HepG2 (cell line): ENCODE measurements around the gene JSRP1. TPM values are rescaled to one million over a fixed set of nuclear protein-coding genes. Genes with fewer than 3 reads are reported as not detected.

Experiments used
- AGO1 ChIP-seq: fragments of 200-400 bp; formaldehyde crosslinking; IDR thresholded peaks from 2 replicates; pipeline ENCODE4 v1.6.1; 2017; ENCODE audit warnings: mild to moderate bottlenecking, low read depth, low read length, moderate library complexity; ENCODE audit not compliant: poor library complexity, severe bottlenecking
- GABPB1 ChIP-seq: IDR thresholded peaks from 2 replicates; pipeline ENCODE4 v1.6.1; 2016; ENCODE audit warnings: mild to moderate bottlenecking, missing genetic modification reagents, moderate library complexity, missing compliant biosample characterization
- HMG20B ChIP-seq: conservative IDR thresholded peaks from 2 replicates; pipeline ENCODE4 v1.6.1; 2016; ENCODE audit warnings: missing genetic modification reagents, missing compliant biosample characterization
- MIXL1 ChIP-seq: IDR thresholded peaks from 2 replicates; pipeline ENCODE4 v1.6.1; 2016
- NFE2L1 ChIP-seq: sonication (generic); formaldehyde crosslinking; IDR thresholded peaks from 2 replicates; pipeline ENCODE4 v1.4.0; 2020; ENCODE audit warnings: missing genetic modification reagents, mild to moderate bottlenecking, borderline replicate concordance
- RELA ChIP-seq: sonication (generic); formaldehyde crosslinking; IDR thresholded peaks from 2 replicates; pipeline ENCODE4 v1.4.0; 2020; ENCODE audit warnings: missing genetic modification reagents
- SP2 ChIP-seq: sonication (generic); formaldehyde crosslinking; IDR thresholded peaks from 2 replicates; pipeline ENCODE4 v1.5.1; 2020; ENCODE audit warnings: mild to moderate bottlenecking, missing genetic modification reagents
- SUZ12 ChIP-seq: fragments of 150-350 bp; IDR thresholded peaks from 2 replicates; pipeline ENCODE4 v1.6.1; 2014; ENCODE audit warnings: low read depth, low read length
- TBP ChIP-seq: sonication (generic); formaldehyde crosslinking; IDR thresholded peaks from 2 replicates; pipeline ENCODE4 v1.5.0; 2020; ENCODE audit warnings: missing genetic modification reagents
- TOE1 ChIP-seq: sonication (generic); formaldehyde crosslinking; IDR thresholded peaks from 2 replicates; pipeline ENCODE4 v1.4.0; 2020; ENCODE audit warnings: mild to moderate bottlenecking, missing genetic modification reagents
- ZBED4 ChIP-seq: sonication (generic); formaldehyde crosslinking; IDR thresholded peaks from 2 replicates; pipeline ENCODE4 v1.4.0; 2020; ENCODE audit warnings: missing genetic modification reagents, borderline replicate concordance
- ZBTB38 ChIP-seq: sonication (generic); formaldehyde crosslinking; IDR thresholded peaks from 2 replicates; pipeline ENCODE4 v1.5.1; 2020; ENCODE audit warnings: mild to moderate bottlenecking, missing genetic modification reagents
- ZBTB43 ChIP-seq: sonication (generic); formaldehyde crosslinking; conservative IDR thresholded peaks from 2 replicates; pipeline ENCODE4 v1.4.0; 2020; ENCODE audit warnings: missing genetic modification reagents
- ZNF430 ChIP-seq: sonication (generic); formaldehyde crosslinking; IDR thresholded peaks from 2 replicates; pipeline ENCODE4 v1.9.0; 2021; ENCODE audit warnings: mild to moderate bottlenecking, missing genetic modification reagents
- ZNF672 ChIP-seq: sonication (generic); formaldehyde crosslinking; IDR thresholded peaks from 2 replicates; pipeline ENCODE4 v1.8.1; 2022; ENCODE audit warnings: missing genetic modification reagents
- ZNF770 ChIP-seq: sonication (generic); formaldehyde crosslinking; IDR thresholded peaks from 2 replicates; pipeline ENCODE4 v1.5.0; 2020; ENCODE audit warnings: mild to moderate bottlenecking, missing genetic modification reagents
- polyA plus RNA-seq, 8 experiments: library from polyadenylated mRNA; depleted of rRNA in 3 of 8; stranded (reverse) in 7 of 8; unstranded in 1 of 8; fragments of >200 nt; fragmentation: Illumina TruSeq in 4 of 8; extraction: Trizol in 4 of 8; gene quantifications; 2 replicates each; pipeline versions ENCODE4 v1.2.1 to v1.2.3, GENCODE V29; 2011 to 2016; ENCODE audit warnings: low read depth in 4 of 8, missing spikeins in 1 of 8, mixed read lengths in 1 of 8; ENCODE audit not compliant: insufficient read depth in 1 of 8
- total RNA-seq, 5 experiments: library from RNA; depleted of rRNA; stranded (reverse); fragments of >200 nt; fragmentation: Illumina TruSeq; extraction: Trizol; gene quantifications; 2 replicates each; pipeline ENCODE4 v1.2.3, GENCODE V29; 2016; ENCODE audit warnings: low read depth in 1 of 5
- TF ChIP-seq, protein P1 (sequence below): sonication (generic); formaldehyde crosslinking; IDR thresholded peaks from 2 replicates; pipeline ENCODE4 v1.9.0; 2021; ENCODE audit warnings: missing genetic modification reagents, borderline replicate concordance
- TF ChIP-seq, protein P2 (sequence below): sonication (generic); formaldehyde crosslinking; IDR thresholded peaks from 2 replicates; pipeline ENCODE4 v1.5.0; 2020; ENCODE audit warnings: missing genetic modification reagents

JSRP1 gene
- total and polyA plus RNA-seq, 2 of the 13 experiments (the other 11 are each of a cell fraction or from before 2014, with no cell fraction given) = 0.16 to 0.38 TPM

DNA sequence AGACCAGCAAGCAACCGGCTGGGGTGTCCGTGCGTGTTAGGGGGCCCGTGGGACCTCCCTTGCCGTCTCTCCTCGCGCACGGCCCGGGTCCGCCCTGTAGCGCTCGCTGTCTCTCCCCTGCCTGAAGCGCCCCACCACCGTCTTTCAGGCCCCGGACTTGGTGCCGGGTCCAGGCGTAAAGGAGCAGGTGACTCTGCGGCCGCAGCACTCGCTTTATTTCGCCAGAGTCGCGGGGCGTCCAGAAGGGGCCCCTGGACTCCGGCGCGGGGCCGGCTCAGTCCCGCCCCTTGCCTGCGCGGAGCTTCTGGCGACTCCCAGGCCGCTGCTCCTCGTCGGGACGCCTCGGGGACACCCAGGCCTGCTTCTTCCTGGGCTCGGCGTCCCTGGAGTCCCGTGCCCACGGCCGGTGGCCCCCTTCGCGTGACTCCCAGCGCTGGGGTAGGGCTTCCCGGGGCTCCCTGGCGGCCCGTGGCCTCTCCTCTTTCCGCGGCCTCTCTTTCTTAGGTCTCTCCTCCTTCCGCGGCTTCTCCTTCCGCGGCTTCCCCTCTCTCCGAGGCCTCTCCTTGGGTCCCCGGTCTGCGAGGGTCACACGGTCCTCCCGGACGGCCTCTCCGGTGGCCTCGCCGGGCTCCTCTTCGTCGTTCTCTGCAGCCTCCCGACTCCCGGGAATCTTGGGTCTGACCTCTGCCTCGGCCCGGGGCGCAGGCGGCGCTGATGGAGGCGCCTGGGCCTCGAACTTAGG is 4.0 kb downstream of the JSRP1 start (continued):
- TF ChIP-seq ZBTB43 (no peak), ZBTB38 (CRISPR knock-in tag) (0 out of 2 replicates have a peak, but pooled peaks have one; percentile 13), ZNF672 (CRISPR knock-in tag) (no peak), TBP (CRISPR knock-in tag) (no peak), ZNF430 (CRISPR knock-in tag) (no peak), SP2 (CRISPR knock-in tag) (peak; percentile 54), HMG20B (no peak), AGO1 (peak; percentile 4), GABPB1 (peak; percentile 50; the same call in 1 of the 2 replicates), NFE2L1 (CRISPR knock-in tag) (0 out of 2 replicates have a peak, but pooled peaks have one; percentile 11), RELA (no peak), MIXL1 (CRISPR knock-in tag) (no peak), TOE1 (CRISPR knock-in tag) (no peak), SUZ12 (no peak), ZBED4 (CRISPR knock-in tag) (no peak), ZNF770 (CRISPR knock-in tag) (peak; percentile 49; the same call in 1 of the 2 replicates)
- TF ChIP-seq, protein P1, sequence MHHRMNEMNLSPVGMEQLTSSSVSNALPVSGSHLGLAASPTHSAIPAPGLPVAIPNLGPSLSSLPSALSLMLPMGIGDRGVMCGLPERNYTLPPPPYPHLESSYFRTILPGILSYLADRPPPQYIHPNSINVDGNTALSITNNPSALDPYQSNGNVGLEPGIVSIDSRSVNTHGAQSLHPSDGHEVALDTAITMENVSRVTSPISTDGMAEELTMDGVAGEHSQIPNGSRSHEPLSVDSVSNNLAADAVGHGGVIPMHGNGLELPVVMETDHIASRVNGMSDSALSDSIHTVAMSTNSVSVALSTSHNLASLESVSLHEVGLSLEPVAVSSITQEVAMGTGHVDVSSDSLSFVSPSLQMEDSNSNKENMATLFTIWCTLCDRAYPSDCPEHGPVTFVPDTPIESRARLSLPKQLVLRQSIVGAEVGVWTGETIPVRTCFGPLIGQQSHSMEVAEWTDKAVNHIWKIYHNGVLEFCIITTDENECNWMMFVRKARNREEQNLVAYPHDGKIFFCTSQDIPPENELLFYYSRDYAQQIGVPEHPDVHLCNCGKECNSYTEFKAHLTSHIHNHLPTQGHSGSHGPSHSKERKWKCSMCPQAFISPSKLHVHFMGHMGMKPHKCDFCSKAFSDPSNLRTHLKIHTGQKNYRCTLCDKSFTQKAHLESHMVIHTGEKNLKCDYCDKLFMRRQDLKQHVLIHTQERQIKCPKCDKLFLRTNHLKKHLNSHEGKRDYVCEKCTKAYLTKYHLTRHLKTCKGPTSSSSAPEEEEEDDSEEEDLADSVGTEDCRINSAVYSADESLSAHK (CRISPR knock-in tag) = no peak
- TF ChIP-seq, protein P2, sequence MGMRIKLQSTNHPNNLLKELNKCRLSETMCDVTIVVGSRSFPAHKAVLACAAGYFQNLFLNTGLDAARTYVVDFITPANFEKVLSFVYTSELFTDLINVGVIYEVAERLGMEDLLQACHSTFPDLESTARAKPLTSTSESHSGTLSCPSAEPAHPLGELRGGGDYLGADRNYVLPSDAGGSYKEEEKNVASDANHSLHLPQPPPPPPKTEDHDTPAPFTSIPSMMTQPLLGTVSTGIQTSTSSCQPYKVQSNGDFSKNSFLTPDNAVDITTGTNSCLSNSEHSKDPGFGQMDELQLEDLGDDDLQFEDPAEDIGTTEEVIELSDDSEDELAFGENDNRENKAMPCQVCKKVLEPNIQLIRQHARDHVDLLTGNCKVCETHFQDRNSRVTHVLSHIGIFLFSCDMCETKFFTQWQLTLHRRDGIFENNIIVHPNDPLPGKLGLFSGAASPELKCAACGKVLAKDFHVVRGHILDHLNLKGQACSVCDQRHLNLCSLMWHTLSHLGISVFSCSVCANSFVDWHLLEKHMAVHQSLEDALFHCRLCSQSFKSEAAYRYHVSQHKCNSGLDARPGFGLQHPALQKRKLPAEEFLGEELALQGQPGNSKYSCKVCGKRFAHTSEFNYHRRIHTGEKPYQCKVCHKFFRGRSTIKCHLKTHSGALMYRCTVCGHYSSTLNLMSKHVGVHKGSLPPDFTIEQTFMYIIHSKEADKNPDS (CRISPR knock-in tag) = no peak
